Cardiac fibroblast (primary cell): ENCODE results near the gene ZBTB17.
"Not testable (repeated sequence)": the region's sequence is repeated elsewhere in the genome, so short reads cannot be mapped to it uniquely, and the experiment has no call there.

ENCODE experiments used
- DNase-seq, 2 donors: peaks; one replicate each; pipeline versions ENCODE4 v3.0.0 to v3.0.0-alpha.2; 2010; ENCODE audit warnings: low read depth in 2 of 2
- H3K4me3 ChIP-seq, 2 donors: replicated peaks in 1 of 2; 1 replicate in 1 of 2; 2 replicates in 1 of 2; pipeline ENCODE4 v1.5.1; 2011; ENCODE audit warnings: low read depth in 2 of 2, low read length in 2 of 2, mild to moderate bottlenecking in 2 of 2, moderate library complexity in 1 of 2
- CTCF ChIP-seq: IDR thresholded peaks from one replicate; pipeline ENCODE4 v1.5.1; 2011; ENCODE audit warnings: low read depth, mild to moderate bottlenecking, low read length, inconsistent platforms

Gene ZBTB17

GRCh38 chr1:15975805-15976680, at the start of gene ZBTB17:
Gene ZBTB17, minus strand, starts transcription at chr1:15976101. Its CDS starts 27,606 bp downstream, at chr1:15948495.
- peak; percentile 93 to 95 for DNase-seq
- TF ChIP-seq CTCF, result no peak
- peak within 1 kb of the TSS; percentile 83 to 86 for H3K4me3 ChIP-seq

- TF ChIP-seq CTCF, result no peak
- H3K4me3 ChIP-seq, result no peak overlapping the region
- DNase-seq, result no peak
These were observed 47.3 kb upstream of the ZBTB17 start for GRCh38 chr1:16023050-16023653.

GRCh38 chr1:16022393-16022792, 46.5 kb upstream of the ZBTB17 start:
- DNase-seq, result no peak
- TF ChIP-seq CTCF, result no peak

GRCh38 chr1:16021681-16022080, 45.8 kb upstream of the ZBTB17 start, which contains the start of gene CLCNKA:
Gene CLCNKA, plus strand, starts transcription at chr1:16022036. Its CDS starts 584 bp downstream, at chr1:16022620.
- no peak within 1 kb of the TSS for H3K4me3 ChIP-seq
- no peak for TF ChIP-seq CTCF
- DNase-seq, result no peak

More at GRCh38 chr1:16022393-16022792, 46.5 kb upstream of the ZBTB17 start:
- H3K4me3 ChIP-seq, result no peak overlapping the region

GRCh38 chr1:16020878-16021277, 45.0 kb upstream of the ZBTB17 start:
- not testable (repeated sequence) for H3K4me3 ChIP-seq, DNase-seq

GRCh38 chr1:16020325-16020724, 44.4 kb upstream of the ZBTB17 start:
- H3K4me3 ChIP-seq, result no peak overlapping the region
- TF ChIP-seq CTCF, result no peak
- no peak for DNase-seq

GRCh38 chr1:16019644-16020277, 43.9 kb upstream of the ZBTB17 start:
- no peak overlapping the region for H3K4me3 ChIP-seq
- TF ChIP-seq CTCF, result no peak
- no peak for DNase-seq
